Spinal cord (tissue), 10 donors: ENCODE results near the gene SNAP91. TPM values are rescaled to one million over a fixed set of nuclear protein-coding genes. Genes with fewer than 3 reads are reported as not detected.
"Not testable (repeated sequence)": the region's sequence is repeated elsewhere in the genome, so short reads cannot be mapped to it uniquely, and the experiment has no call there.

ENCODE experiments used
- DNase-seq, 6 donors: peaks; one replicate each; pipeline versions ENCODE4 v3.0.0 to v3.0.0-alpha.2; 2013 to 2015; ENCODE audit warnings: low spot score in 6 of 6, low read depth in 4 of 6
- H3K27ac ChIP-seq: one replicate; pipeline ENCODE4 v1.5.1; 2013; ENCODE audit warnings: low read depth, low read length, control low read depth
- H3K27me3 ChIP-seq: one replicate; pipeline ENCODE4 v1.6.1; 2013; ENCODE audit warnings: low read length; ENCODE audit not compliant: control insufficient read depth, insufficient read depth
- H3K36me3 ChIP-seq: one replicate; pipeline ENCODE4 v1.6.1; 2013; ENCODE audit warnings: low read length; ENCODE audit not compliant: control insufficient read depth, insufficient read depth
- H3K4me1 ChIP-seq: one replicate; pipeline ENCODE4 v1.6.1; 2013; ENCODE audit warnings: low read length; ENCODE audit not compliant: control insufficient read depth, insufficient read depth
- H3K4me3 ChIP-seq: one replicate; pipeline ENCODE4 v1.5.1; 2013; ENCODE audit warnings: low read depth, low read length, control low read depth
- H3K9me3 ChIP-seq: one replicate; pipeline ENCODE4 v1.6.1; 2013; ENCODE audit warnings: low read length; ENCODE audit not compliant: control insufficient read depth, insufficient read depth
- WGBS: methylation state at CpG from one replicate; pipeline ENCODE4 v1.1.5; 2013; ENCODE audit warnings: missing lambda C conversion rate; ENCODE audit not compliant: insufficient coverage; 5-methylcytosine and 5-hydroxymethylcytosine counted together
- polyA plus RNA-seq, 2 donors: library from polyadenylated mRNA; unstranded; fragments of 120-200 nt; gene quantifications; one replicate each; pipeline ENCODE4 v1.2.1, GENCODE V29; 2013; ENCODE audit not compliant: insufficient read length in 2 of 2
- total RNA-seq, 2 donors: library from RNA; depleted of rRNA in 1 of 2; stranded (reverse); fragments of 120-200 nt in 1 of 2; fragments of >200 nt in 1 of 2; gene quantifications; one replicate each; pipeline versions ENCODE4 v1.2.3 to v1.2.4, GENCODE V29; 2013 to 2014
- donor health status: healthy.

Gene SNAP91
- total and polyA plus RNA-seq, 4 donors = 33.8 to 175 (median 140) TPM

DNA sequence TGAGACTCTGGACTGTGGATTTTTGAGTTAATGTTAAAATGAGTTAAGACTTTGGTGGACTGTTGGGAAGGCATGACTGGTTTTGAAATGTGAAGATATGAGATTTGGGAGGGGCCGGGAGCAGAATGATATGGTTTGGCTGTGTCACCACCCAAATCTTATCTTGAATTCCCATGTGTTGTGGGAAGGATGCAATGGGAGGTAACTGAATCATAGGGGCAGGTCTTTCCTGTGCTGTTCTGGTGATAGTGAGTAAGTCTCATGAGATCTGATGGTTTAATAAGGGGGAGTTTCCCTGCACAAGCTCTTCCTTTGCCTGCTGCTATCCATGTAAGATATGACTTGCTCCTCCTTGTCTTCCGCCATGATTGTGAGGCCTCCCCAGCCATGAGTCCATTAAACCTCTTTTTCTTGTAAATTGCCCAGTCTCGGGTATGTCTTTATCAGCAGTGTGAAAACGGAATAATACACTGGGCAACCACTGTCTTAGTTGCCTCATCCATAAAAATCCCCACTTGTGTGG is 137.2 kb downstream of the SNAP91 start:
- 96% methylated on average over 4 of the region's 4 CpGs for WGBS
- H3K27me3 ChIP-seq, H3K9me3 ChIP-seq, H3K4me1 ChIP-seq, DNase-seq, H3K27ac ChIP-seq, H3K4me3 ChIP-seq: not testable (repeated sequence)
- peaks cover 12% of the 10 kb centered on the region for H3K36me3 ChIP-seq

DNA sequence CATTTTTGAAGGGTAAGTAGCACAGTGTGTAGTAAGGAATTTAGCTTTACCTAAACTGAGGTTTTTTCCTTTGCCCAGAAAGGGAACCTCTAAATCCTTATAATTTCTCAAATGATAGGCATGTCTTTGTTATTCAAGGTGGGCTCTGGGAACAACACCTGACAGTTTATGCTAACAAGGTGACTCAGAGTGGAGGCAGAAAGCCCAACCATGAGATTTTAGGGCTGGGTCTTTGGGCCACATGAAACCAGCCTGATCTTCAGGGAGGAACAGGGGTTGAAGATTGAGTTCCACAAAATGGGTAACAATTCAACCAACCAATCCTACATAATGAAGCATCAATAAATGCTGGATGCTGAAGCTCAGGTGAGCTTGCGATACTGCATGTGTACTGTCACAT is 149.9 kb downstream of the SNAP91 start:
- Histone ChIP-seq H3K4me1 (no peaks in the 10 kb centered on the region), H3K9me3 (no peaks in the 10 kb centered on the region), H3K27me3 (no peaks in the 10 kb centered on the region), H3K36me3 (peaks cover 15% of the 10 kb centered on the region), H3K27ac (no peak overlapping the region), H3K4me3 (no peak overlapping the region)
- WGBS = 100% methylated on average over 1 of the region's 1 CpG
- no peak for DNase-seq

DNA sequence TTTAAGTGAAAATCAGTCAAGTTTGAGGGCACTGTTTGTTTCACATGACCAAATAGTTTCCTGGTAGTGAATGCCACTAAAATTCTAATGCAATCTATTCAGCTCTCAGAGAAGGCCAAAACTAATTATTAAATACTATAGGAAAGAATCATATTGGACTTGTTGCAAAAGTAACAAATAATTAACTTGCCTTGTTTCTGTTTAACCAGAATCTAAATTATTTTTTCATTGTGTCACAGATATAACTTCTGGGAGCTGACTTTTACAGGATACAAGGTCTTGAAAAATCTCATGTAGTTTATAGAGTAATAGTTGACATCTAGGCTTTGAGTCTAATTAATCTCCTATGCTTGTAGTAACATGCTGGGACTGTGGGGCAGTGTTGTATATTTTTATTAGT is 152.0 kb downstream of the SNAP91 start:
- no peaks in the 10 kb centered on the region for H3K4me1 ChIP-seq
- H3K4me3 ChIP-seq = no peak overlapping the region

DNA sequence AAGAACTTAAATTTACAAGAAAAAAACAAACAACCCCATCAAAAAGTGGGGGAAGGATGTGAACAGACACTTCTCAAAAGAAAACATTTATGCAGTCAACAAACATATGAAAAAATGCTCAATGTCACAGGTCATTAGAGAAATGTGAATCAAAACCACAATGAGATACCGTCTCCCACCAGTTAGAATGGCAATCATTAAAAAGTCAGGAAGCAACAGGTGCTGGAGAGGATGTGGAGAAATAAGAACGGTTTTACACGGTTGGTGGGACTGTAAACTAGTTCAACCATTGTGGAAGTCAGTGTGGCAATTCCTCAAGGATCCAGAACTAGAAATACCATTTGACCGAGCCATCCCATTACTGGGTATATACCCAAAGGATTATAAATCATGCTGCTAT is 157.2 kb downstream of the SNAP91 start:
- not testable (repeated sequence) for H3K4me1 ChIP-seq, H3K27me3 ChIP-seq, H3K4me3 ChIP-seq, H3K27ac ChIP-seq, H3K36me3 ChIP-seq, H3K9me3 ChIP-seq, DNase-seq
- 100% methylated on average over 1 of the region's 4 CpGs for WGBS

More for the DNA sequence above, 152.0 kb downstream of the SNAP91 start:
- Histone ChIP-seq H3K36me3 (peaks cover 9% of the 10 kb centered on the region), H3K27me3 (no peaks in the 10 kb centered on the region), H3K27ac (no peak overlapping the region), H3K9me3 (no peaks in the 10 kb centered on the region)
- no peak for DNase-seq

DNA sequence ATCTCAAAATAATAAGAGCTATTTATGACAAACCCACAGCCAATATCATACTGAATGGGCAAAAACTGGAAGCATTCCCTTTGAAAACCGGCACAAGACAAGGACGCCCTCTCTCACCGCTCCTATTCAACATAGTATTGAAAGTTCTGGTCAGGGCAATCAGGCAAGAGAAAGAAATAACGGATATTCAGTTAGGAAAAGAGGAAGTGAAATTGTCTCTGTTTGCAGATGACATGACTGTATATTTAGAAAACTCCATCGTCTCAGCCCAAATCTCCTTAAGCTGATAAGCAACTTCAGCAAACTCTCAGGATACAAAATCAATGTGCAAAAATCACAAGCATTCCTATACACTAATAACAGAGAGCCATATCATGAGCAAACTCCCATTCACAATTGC is 158.4 kb downstream of the SNAP91 start:
- not testable (repeated sequence) for H3K36me3 ChIP-seq, H3K27me3 ChIP-seq, H3K27ac ChIP-seq, H3K4me3 ChIP-seq, H3K9me3 ChIP-seq, H3K4me1 ChIP-seq, DNase-seq
- WGBS = no CpG with 5 or more reads among the region's 5 CpGs

DNA sequence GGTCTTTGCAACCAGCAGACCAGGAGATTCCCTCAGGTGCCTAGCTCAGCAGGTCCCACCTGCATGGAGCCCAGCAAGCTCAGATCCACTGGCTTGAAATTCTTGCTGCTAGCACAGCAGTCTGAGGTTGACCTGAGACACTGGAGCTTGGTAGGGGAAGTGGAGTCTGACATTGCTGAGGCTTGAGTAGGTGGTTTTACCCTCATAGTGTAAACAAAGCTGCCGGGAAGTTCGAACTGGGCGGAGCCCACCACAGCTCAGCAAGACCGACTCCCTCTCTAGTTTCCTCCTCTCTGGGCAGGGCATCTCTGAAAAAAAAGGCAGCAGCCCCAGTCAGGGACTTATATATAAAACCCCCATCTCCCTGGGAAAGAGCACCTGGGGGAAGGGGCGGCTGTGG is 162.3 kb downstream of the SNAP91 start:
- Histone ChIP-seq H3K4me1 (no peaks in the 10 kb centered on the region), H3K36me3 (no peaks in the 10 kb centered on the region), H3K27me3 (no peaks in the 10 kb centered on the region), H3K4me3 (no peak overlapping the region), H3K9me3 (no peaks in the 10 kb centered on the region), H3K27ac (no peak overlapping the region)
- no peak for DNase-seq
- WGBS = 89% methylated on average over 3 of the region's 5 CpGs

DNA sequence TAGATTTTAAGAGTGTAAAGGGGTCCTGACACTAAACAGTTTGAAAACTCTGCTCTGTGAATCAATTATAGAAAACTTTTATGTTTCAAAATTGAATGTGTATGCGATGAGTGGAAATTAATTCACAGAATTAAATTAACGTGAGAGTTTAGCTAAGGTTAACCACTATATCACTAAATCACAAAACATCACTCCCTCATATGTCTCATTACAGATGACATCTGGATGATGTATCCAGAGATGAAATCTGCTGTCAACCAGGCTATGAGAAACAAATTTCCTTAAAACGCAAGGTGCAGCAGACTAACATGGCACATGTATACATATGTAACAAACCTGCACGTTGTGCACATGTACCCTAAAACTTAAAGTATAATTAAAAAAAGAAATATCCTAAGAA is 169.2 kb downstream of the SNAP91 start:
- H3K4me1 ChIP-seq = no peaks in the 10 kb centered on the region
- no peak overlapping the region for H3K27ac ChIP-seq
- no peak overlapping the region for H3K4me3 ChIP-seq
- no peaks in the 10 kb centered on the region for H3K36me3 ChIP-seq
- no peak for DNase-seq
- no peaks in the 10 kb centered on the region for H3K9me3 ChIP-seq
- no peaks in the 10 kb centered on the region for H3K27me3 ChIP-seq
- no CpG with 5 or more reads among the region's 4 CpGs for WGBS

DNA sequence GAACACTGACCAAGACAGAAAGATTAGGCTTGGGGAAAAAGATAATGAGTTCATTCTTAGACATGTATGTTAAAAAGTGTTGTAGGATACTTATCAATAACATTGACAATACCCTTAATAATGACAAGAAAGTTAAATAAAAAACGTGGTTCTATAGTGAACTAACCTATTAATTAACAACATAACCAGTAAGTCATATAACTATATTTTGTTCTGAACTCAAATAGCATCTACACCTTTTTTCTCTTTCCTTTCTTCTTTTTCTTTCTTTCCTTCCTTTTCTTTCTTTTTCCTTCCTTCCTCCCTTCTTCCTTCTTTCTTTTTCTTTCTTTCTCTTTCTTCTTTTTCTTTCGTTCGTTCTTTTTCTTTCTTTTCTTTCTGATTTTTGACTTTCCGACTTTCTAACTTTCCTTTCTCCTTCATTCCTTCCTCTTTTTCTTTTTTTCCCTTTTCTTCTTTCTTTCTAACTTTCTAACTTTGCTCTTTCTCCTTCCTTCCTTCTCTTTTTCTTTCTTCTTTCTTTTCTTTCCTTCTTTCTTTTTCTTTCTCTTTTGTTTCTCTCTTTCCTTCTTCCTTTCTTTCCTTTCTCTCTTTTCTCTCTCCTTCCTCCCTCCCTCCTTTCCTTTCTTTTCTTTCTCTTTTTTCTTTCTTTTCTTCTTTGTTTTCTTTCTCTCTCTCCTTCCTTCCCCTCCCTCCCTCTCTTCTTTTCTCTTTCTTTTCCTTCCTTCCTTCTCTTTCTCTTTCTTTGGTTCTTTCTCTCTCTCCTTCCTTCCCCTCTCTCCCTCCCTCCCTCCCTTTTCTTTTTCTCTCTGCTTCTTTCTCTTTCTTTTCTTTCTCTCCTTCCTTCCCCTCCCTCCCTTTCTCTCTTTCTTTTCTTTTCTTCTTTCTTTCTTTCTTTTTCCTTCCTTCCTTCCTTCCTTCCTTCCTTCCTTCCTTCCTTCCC is 172.0 kb downstream of the SNAP91 start:
- Histone ChIP-seq H3K4me3 (no peak overlapping the region), H3K27me3 (no peaks in the 10 kb centered on the region), H3K9me3 (no peaks in the 10 kb centered on the region), H3K4me1 (no peaks in the 10 kb centered on the region), H3K27ac (no peak overlapping the region), H3K36me3 (no peaks in the 10 kb centered on the region)
- 97% methylated on average over 3 of the region's 4 CpGs for WGBS
- DNase-seq = no peak

DNA sequence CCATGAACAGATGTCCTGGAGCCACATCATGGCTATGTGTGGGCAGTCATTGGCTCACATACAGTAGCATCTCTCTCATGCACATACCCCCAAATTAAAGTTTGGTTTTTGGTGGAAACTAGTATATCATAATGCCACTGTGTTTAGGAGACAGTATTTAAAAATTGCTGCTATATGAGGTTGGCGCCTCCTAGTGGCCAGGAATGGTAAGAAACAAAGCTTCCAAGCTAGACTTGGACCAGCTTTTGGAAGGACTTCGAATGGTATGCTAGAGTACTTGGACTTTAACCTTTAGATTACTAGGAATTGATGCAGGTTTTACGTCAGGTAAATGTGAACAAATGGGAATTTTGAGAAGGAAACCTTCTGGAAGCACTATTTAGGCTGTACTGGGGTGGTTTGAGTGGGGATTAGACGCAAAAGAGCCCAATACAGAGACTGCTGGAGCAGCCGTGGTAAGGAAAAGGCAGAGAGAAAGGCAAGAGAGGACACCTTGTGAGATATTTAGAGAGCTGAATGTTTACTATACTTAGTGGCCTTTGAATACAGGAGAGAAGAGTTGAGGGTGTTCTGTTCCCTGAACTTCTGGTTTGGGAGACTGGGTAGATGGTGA is 172.8 kb downstream of the SNAP91 start:
- Histone ChIP-seq H3K36me3 (no peaks in the 10 kb centered on the region), H3K4me3 (no peak overlapping the region), H3K9me3 (no peaks in the 10 kb centered on the region), H3K4me1 (no peaks in the 10 kb centered on the region), H3K27ac (no peak overlapping the region), H3K27me3 (no peaks in the 10 kb centered on the region)
- WGBS = 45% methylated on average over 5 of the region's 5 CpGs
- no peak for DNase-seq
